ENCODE data around the gene NOP14.

NOP14 gene

DNA sequence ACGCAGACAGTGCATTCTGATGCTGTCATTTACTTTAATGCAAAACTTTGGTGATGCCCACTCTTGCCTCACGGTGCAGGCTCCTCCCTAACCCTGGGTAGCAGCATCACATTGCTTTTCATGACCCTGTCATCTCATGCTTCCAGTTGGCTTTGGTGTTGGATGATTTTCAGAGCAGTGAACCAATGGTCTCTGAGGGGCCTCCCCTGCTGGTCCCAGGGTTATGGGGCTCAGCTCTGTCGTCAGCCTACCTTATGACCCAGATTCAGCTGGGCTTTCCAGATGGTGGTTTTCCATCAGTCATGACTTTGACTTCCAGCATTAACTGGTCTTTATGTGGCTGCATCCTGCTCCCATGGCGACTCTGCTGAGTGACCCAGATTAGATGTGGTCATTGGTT lies 56.0 kb downstream of the NOP14 start:
- Histone ChIP-seq H3K4me1 (ENCODE audit: control insufficient read depth, insufficient read depth, low read length) (no peaks in the 10 kb centered on the region), H3K9me3 (ENCODE audit: control insufficient read depth, insufficient read depth, low read depth, low read length) (no peaks in the 10 kb centered on the region), H3K4me3 (ENCODE audit: low read depth, low read length) (no peak overlapping the region), H3K36me3 (ENCODE audit: control insufficient read depth in 2 of 2, insufficient read depth in 1 of 2, low read length in 2 of 2) (peaks cover 0 to 94% of the 10 kb centered on the region in 2 experiments; a peak in 2 of 3 replicates), H3K27ac (ENCODE audit: extremely low read depth, low read depth, low read length) (no peak overlapping the region)
- ChIA-PET POLR2A (no interaction called here), CTCF (no interaction called here)
- no peak for TF ChIP-seq ZNF501 (tag by site-specific recombination; IDR thresholded peaks at IDR 0.05)
- TF ChIP-seq ZNF138 (tag by site-specific recombination; IDR thresholded peaks at IDR 0.05; ENCODE audit: borderline replicate concordance) = no peak
- TF ChIP-seq, protein P1, sequence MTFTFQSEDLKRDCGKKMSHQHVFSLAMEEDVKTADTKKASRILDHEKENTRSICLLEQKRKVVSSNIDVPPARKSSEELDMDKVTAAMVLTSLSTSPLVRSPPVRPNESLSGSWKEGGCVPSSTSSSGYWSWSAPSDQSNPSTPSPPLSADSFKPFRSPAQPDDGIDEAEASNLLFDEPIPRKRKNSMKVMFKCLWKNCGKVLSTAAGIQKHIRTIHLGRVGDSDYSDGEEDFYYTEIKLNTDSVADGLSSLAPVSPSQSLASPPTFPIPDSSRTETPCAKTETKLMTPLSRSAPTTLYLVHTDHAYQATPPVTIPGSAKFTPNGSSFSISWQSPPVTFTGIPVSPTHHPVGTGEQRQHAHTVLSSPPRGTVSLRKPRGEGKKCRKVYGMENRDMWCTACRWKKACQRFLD (tag by site-specific recombination; IDR thresholded peaks at IDR 0.05) = no peak
- no peak for TF ChIP-seq OSR2 (tag by site-specific recombination; IDR thresholded peaks at IDR 0.05)
- no peak for TF ChIP-seq ZNF311 (tag by site-specific recombination; IDR thresholded peaks at IDR 0.05; ENCODE audit: borderline replicate concordance)
- TF ChIP-seq ZNF140 (tag by site-specific recombination; IDR thresholded peaks at IDR 0.05) = no peak
- no peak for TF ChIP-seq ZNF488 (tag by site-specific recombination; IDR thresholded peaks at IDR 0.05)
- TF ChIP-seq ZBTB8A (tag by site-specific recombination; IDR thresholded peaks at IDR 0.05) = no peak
- TF ChIP-seq ZNF174 (tag by site-specific recombination; IDR thresholded peaks at IDR 0.05) = no peak
- TF ChIP-seq, protein P2, sequence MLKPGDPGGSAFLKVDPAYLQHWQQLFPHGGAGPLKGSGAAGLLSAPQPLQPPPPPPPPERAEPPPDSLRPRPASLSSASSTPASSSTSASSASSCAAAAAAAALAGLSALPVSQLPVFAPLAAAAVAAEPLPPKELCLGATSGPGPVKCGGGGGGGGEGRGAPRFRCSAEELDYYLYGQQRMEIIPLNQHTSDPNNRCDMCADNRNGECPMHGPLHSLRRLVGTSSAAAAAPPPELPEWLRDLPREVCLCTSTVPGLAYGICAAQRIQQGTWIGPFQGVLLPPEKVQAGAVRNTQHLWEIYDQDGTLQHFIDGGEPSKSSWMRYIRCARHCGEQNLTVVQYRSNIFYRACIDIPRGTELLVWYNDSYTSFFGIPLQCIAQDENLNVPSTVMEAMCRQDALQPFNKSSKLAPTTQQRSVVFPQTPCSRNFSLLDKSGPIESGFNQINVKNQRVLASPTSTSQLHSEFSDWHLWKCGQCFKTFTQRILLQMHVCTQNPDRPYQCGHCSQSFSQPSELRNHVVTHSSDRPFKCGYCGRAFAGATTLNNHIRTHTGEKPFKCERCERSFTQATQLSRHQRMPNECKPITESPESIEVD (tag by site-specific recombination; IDR thresholded peaks at IDR 0.05) = no peak
- TF ChIP-seq ZNF768 (tag by site-specific recombination; IDR thresholded peaks at IDR 0.05) = no peak
- no peak for TF ChIP-seq KLF10 (tag by site-specific recombination; IDR thresholded peaks at IDR 0.05)
- no peak for TF ChIP-seq ZNF18 (tag by site-specific recombination; IDR thresholded peaks at IDR 0.05)
- TF ChIP-seq REST (tag by site-specific recombination; IDR thresholded peaks at IDR 0.05) = no peak
- no peak for TF ChIP-seq ZNF394 (tag by site-specific recombination; IDR thresholded peaks at IDR 0.05; ENCODE audit: borderline replicate concordance)
- TF ChIP-seq ZBTB20 (tag by site-specific recombination; IDR thresholded peaks at IDR 0.05) = no peak
- no peak for TF ChIP-seq ZNF423 (tag by site-specific recombination; IDR thresholded peaks at IDR 0.05)
- TF ChIP-seq ZNF248 (tag by site-specific recombination; IDR thresholded peaks at IDR 0.05) = no peak

All from HEK293 (cell line).